Anterior cingulate cortex (tissue), 58 donors: ENCODE results near the gene LHFPL6.

Experiments used
- DNase-seq, 58 donors: peaks; one replicate each; lab custom pipeline; 2025; lab: John Stamatoyannopoulos, UW

LHFPL6 gene

GRCh38 chr13:39596685-39597084 is 6.3 kb downstream of the LHFPL6 start:
- no peak for DNase-seq

- no peak for DNase-seq
Measured at GRCh38 chr13:39596176-39596575, 6.8 kb downstream of the LHFPL6 start.

- no peak for DNase-seq
Measured at GRCh38 chr13:39590466-39591036, 12.4 kb downstream of the LHFPL6 start.

- DNase-seq = no peak
Measured at GRCh38 chr13:39588384-39588783, 14.6 kb downstream of the LHFPL6 start.

GRCh38 chr13:39587939-39588338 is 15.1 kb downstream of the LHFPL6 start:
- no peak for DNase-seq

GRCh38 chr13:39586958-39587605 is 15.9 kb downstream of the LHFPL6 start:
- DNase-seq = no peak

GRCh38 chr13:39586151-39586550 is 16.8 kb downstream of the LHFPL6 start:
- no peak for DNase-seq

- no peak for DNase-seq
Measured at GRCh38 chr13:39585219-39585618, 17.8 kb downstream of the LHFPL6 start.

- no peak for DNase-seq
Measured at GRCh38 chr13:39580881-39581575, 22.0 kb downstream of the LHFPL6 start.

- no peak for DNase-seq
Measured at GRCh38 chr13:39578821-39579291, 24.1 kb downstream of the LHFPL6 start.

- DNase-seq = no peak
Measured at GRCh38 chr13:39577838-39578491, 25.0 kb downstream of the LHFPL6 start.

GRCh38 chr13:39577203-39577602 is 25.8 kb downstream of the LHFPL6 start:
- no peak for DNase-seq

- DNase-seq = no peak
Measured at GRCh38 chr13:39575641-39576238, 27.3 kb downstream of the LHFPL6 start.

- DNase-seq = no peak
Measured at GRCh38 chr13:39571502-39572092, 31.4 kb downstream of the LHFPL6 start.

- DNase-seq = no peak
Measured at GRCh38 chr13:39567569-39567968, 35.4 kb downstream of the LHFPL6 start.

- no peak for DNase-seq
Measured at GRCh38 chr13:39566216-39566869, 36.6 kb downstream of the LHFPL6 start.

- DNase-seq = peak in 3 of 58 donors; percentile 6 to 29 (median 17)
Measured at GRCh38 chr13:39565036-39565949, 37.7 kb downstream of the LHFPL6 start.

- no peak for DNase-seq
Measured at GRCh38 chr13:39563470-39563735, 39.6 kb downstream of the LHFPL6 start.

- no peak for DNase-seq
Measured at GRCh38 chr13:39561971-39562370, 41.0 kb downstream of the LHFPL6 start.
